Heart right ventricle (tissue), 16 donors: ENCODE data around the gene EIPR1. TPM values are rescaled to one million over a fixed set of nuclear protein-coding genes. Genes with fewer than 3 reads are reported as not detected.

Experiments
- ATAC-seq, 8 donors: fragments of 200-7000 bp; cut with Tn5 transposase; one replicate each; pipeline ENCODE4 v1.9.1; 2020; ENCODE audit warnings: mild to moderate bottlenecking in 8 of 8, moderate library complexity in 8 of 8, moderate number of reproducible peaks in 1 of 8
- DNase-seq, 2 donors: peaks; one replicate each; pipeline ENCODE4 v3.0.0-alpha.2; 2020
- H3K27ac ChIP-seq, 10 donors: fragments of 200-600 bp; sonication (generic) in 2 of 10; one replicate each; pipeline versions ENCODE4 v1.5.0 to v1.8.0; 2020 to 2022; ENCODE audit warnings: mild to moderate bottlenecking in 3 of 10
- H3K27me3 ChIP-seq, 7 donors: fragments of 200-600 bp; one replicate each; pipeline ENCODE4 v1.8.0; 2021 to 2022; ENCODE audit warnings: mild to moderate bottlenecking in 2 of 7
- H3K36me3 ChIP-seq, 9 donors: fragments of 200-600 bp; sonication (generic) in 1 of 9; one replicate each; pipeline versions ENCODE4 v1.5.0 to v1.8.0; 2020 to 2022; ENCODE audit warnings: mild to moderate bottlenecking in 2 of 9
- H3K4me1 ChIP-seq, 9 donors: fragments of 200-600 bp; sonication (generic) in 1 of 9; one replicate each; pipeline versions ENCODE4 v1.5.0 to v1.8.0; 2020 to 2022; ENCODE audit warnings: mild to moderate bottlenecking in 4 of 9
- H3K4me3 ChIP-seq, 10 donors: fragments of 200-600 bp; sonication (generic) in 2 of 10; one replicate each; pipeline versions ENCODE4 v1.5.0 to v1.8.0; 2020 to 2022; ENCODE audit warnings: mild to moderate bottlenecking in 7 of 10, moderate library complexity in 2 of 10
- H3K9me3 ChIP-seq, 11 donors: fragments of 200-600 bp in 10 of 11; sonication (generic) in 2 of 11; one replicate each; pipeline versions ENCODE4 v1.5.0 to v1.8.0; 2013 to 2022; ENCODE audit warnings: mild to moderate bottlenecking in 2 of 11, control low read depth in 1 of 11, moderate library complexity in 1 of 11
- WGBS, 2 donors: extraction: QIAGEN DNeasy Blood & Tissue Kit; methylation state at CpG; one replicate each; pipeline ENCODE4 v1.1.7; 2013; ENCODE audit warnings: inconsistent platforms in 1 of 2; 5-methylcytosine and 5-hydroxymethylcytosine counted together
- intact Hi-C, 10 donors: fragments of 100-400 bp; cut with DNase I; formaldehyde crosslinking; loops; one replicate each; pipeline versions ENCODE4 v1.11.1 to v1.14.2; 2022
- polyA plus RNA-seq, 2 donors: library from polyadenylated mRNA; stranded (reverse); fragments of 200-250 nt; gene quantifications; one replicate each; pipeline ENCODE4 v1.2.3, GENCODE V29; 2013
- total RNA-seq, 10 donors: library from RNA; stranded (reverse); fragmentation: NEBNext Ultra II Directional in 3 of 10; extraction: Animal tissue kit (Norgen Biotek cat#: 25700) in 3 of 10; gene quantifications; one replicate each; pipeline versions ENCODE4 v1.2.1 to v1.2.4, GENCODE V29; 2021 to 2023
- TF ChIP-seq, protein P1 (sequence below), 9 donors: fragments of 200-600 bp; sonication (generic) in 2 of 9; IDR thresholded peaks; one replicate each; pipeline versions ENCODE4 v1.5.0 to v1.8.0; 2021 to 2022; ENCODE audit warnings: antibody characterized with exemption in 9 of 9, mild to moderate bottlenecking in 5 of 9, moderate library complexity in 1 of 9
- donor health status: Arrhythmogenic right ventricular cardiomyopathy.
- donor health status: ischemic (EF 13 %, LVEDD 7.1; RV severe dilation, severe dysfunction).
- donor health status: healthy with polysubstance abuse.
- donor health status: DM: no; HTN: yes; CAD: no.
- donor health status: DM: no; HTN: no; CAD: no.
- donor health status: ischemic (EF 25% LVEDD 6.9; RV normal size, moderate dysfunction).
- donor health status: ischemic (EF 25% LVEDD 5.7; RV mildly dilated, moderate dysfunction).
- donor health status: healthy.
- donor health status: DM: yes; HTN: yes; CAD: no.
- donor health status: Ischemic cardiomyopathy.
- donor health status: ischemic (EF 35%, LVEDD 5.7; RV mildly dilated, moderate dysfunction).
- donor health status: nonischemic (EF 11% LVEDD 7.7; RV severe dilation, severe dysfunction).
- donor health status: DM: yes; HTN: yes; CAD: no.
- donor health status: PGD.
- donor health status: ischemic (EF 29% LVEDD 5.4; RV normal size, mild dysfunction).
- donor health status: nonischemic (EF 23%, LVEDD 6.1; RV moderate dilation, normal function).

The EIPR1 gene
- total and polyA plus RNA-seq, 12 donors, result 6.8 to 22.3 (median 12.0) TPM

- no peaks in the 10 kb centered on the region for H3K9me3 ChIP-seq
- no peak overlapping the region for H3K27ac ChIP-seq
- no peak overlapping the region for H3K4me3 ChIP-seq
- DNase-seq (no peak), ATAC-seq (peak in 6 of 8 donors; percentile 48 to 77 (median 58))
- H3K4me1 ChIP-seq, result peaks cover 0 to 13% (median 0%) of the 10 kb centered on the region in 9 donors
- TF ChIP-seq, protein P1, sequence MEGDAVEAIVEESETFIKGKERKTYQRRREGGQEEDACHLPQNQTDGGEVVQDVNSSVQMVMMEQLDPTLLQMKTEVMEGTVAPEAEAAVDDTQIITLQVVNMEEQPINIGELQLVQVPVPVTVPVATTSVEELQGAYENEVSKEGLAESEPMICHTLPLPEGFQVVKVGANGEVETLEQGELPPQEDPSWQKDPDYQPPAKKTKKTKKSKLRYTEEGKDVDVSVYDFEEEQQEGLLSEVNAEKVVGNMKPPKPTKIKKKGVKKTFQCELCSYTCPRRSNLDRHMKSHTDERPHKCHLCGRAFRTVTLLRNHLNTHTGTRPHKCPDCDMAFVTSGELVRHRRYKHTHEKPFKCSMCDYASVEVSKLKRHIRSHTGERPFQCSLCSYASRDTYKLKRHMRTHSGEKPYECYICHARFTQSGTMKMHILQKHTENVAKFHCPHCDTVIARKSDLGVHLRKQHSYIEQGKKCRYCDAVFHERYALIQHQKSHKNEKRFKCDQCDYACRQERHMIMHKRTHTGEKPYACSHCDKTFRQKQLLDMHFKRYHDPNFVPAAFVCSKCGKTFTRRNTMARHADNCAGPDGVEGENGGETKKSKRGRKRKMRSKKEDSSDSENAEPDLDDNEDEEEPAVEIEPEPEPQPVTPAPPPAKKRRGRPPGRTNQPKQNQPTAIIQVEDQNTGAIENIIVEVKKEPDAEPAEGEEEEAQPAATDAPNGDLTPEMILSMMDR (IDR thresholded peaks at IDR 0.05), result no peak
- H3K27me3 ChIP-seq, result no peaks in the 10 kb centered on the region
- 70 to 78% methylated on average over 14 of the region's 14 CpGs for WGBS, 2 donors
- intact Hi-C loops, result loop anchor here in 9 of 10 donors (5.0 to 10.0 kb wide), 4 partner anchors 41 to 234 kb away; partner anchors contain the start of gene ALLC (in 2 of the 9)
- peaks cover 0 to 89% (median 24%) of the 10 kb centered on the region in 9 donors for H3K36me3 ChIP-seq
Observed at GRCh38 chr2:3420769-3421397, 43.3 kb upstream of the EIPR1 start.

DNA sequence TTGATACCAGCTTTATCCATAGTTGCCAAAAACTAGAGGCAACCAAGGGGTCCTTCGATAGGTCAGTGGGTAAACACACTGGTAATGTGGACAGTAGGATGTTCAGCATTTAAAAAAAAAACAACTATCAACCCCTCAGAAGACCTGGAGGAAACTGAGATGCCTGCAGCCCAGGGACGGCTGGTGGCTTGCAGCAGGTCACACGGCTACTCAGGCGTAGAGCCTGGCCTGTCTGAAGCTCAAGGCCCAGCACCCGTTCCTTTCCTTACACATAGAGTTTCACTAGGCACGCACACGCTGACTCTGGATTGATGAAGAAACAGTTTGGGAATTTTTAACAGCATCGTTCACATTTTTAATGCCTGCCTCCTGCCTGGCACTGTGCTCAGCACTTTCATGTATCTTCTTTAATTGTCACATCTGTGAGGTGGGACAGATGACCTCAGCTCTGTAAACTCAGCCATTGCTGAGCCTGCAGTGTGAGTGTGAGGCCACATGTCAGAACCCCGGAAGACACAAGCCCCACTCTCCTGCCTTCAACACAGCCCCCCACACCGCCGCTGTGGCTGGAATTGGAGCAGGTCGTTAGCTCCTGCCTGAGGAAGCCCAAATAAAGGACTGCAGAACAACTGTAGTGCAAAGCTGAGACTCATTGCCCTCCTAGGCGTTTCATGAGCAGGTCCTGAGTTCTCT, 42.6 kb upstream of the EIPR1 start:
- TF ChIP-seq, protein P1 (IDR thresholded peaks at IDR 0.05), result no peak

DNA sequence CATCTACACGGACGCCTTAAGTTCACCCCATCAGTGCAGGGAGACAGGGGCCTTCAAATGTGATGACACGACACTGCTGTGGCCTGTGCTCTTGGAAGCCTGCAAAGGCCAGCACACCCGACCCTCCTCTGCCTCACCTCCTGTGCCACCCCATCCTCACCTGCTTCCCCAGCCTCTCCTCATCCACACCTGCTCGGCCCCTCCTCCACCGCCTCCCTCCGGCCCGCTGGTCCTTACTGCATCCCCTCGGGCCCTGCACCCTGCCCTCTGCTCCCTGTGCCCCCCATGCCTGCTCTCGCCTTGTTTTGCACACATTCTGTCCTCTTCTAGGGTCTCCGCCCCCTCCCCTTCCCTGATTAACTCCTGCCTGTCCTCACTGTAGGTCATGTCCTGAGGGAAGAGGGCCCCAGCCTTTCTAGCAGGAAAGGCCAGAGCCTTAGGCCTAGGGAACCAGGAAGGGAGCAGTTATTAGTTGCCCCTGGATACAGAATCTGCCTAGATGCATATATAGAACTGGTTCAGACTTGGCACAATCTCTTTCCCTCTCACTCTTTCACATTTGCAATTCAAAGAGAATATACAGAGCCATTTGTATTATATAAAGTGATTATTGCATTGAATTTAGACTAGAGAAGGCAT, 41.3 kb upstream of the EIPR1 start:
- H3K36me3 ChIP-seq, result peaks cover 0 to 88% (median 20%) of the 10 kb centered on the region in 9 donors
- intact Hi-C loops, result no loop called here
- DNase-seq, result no peak

More for the DNA sequence above, 42.6 kb upstream of the EIPR1 start:
- 90 to 93% methylated on average over 12 of the region's 13 CpGs for WGBS, 2 donors
- no peak for DNase-seq
- H3K4me3 ChIP-seq, result no peak overlapping the region
- intact Hi-C loops, result loop anchor here in 9 of 10 donors (5.0 to 10.0 kb wide), 4 partner anchors 42 to 235 kb away; partner anchors contain the start of gene ALLC (in 2 of the 9)
- H3K9me3 ChIP-seq, result no peaks in the 10 kb centered on the region
- H3K27ac ChIP-seq, result no peak overlapping the region
- H3K27me3 ChIP-seq, result no peaks in the 10 kb centered on the region
- H3K36me3 ChIP-seq, result peaks cover 0 to 88% (median 21%) of the 10 kb centered on the region in 9 donors
- peaks cover 0 to 13% (median 0%) of the 10 kb centered on the region in 9 donors for H3K4me1 ChIP-seq
- ATAC-seq, result no peak

More for the DNA sequence above, 41.3 kb upstream of the EIPR1 start:
- H3K4me1 ChIP-seq, result peaks cover 0 to 13% (median 0%) of the 10 kb centered on the region in 9 donors
- no peak for ATAC-seq
- H3K9me3 ChIP-seq, result no peaks in the 10 kb centered on the region
- H3K4me3 ChIP-seq, result no peak overlapping the region
- 84 to 89% methylated on average over 11 of the region's 11 CpGs for WGBS, 2 donors
- no peaks in the 10 kb centered on the region for H3K27me3 ChIP-seq
- TF ChIP-seq, protein P1 (IDR thresholded peaks at IDR 0.05), result no peak
- no peak overlapping the region for H3K27ac ChIP-seq
